Heart left ventricle (tissue), 16 donors: ENCODE measurements around the gene FNDC3B. TPM values are rescaled to one million over a fixed set of nuclear protein-coding genes. Genes with fewer than 3 reads are reported as not detected.

Source experiments
- ATAC-seq, 4 donors: fragments of 200-7000 bp; cut with Tn5 transposase; one replicate each; pipeline ENCODE4 v1.9.1; 2020 to 2022; ENCODE audit warnings: moderate library complexity in 4 of 4, mild to moderate bottlenecking in 3 of 4, moderate number of reproducible peaks in 1 of 4
- DNase-seq, 5 donors: peaks; one replicate each; pipeline ENCODE4 v3.0.0-alpha.2; 2020
- H3K27ac ChIP-seq, 12 donors: fragments of 200-600 bp; sonication (generic) in 4 of 12; one replicate each; pipeline versions ENCODE4 v1.5.0 to v1.8.0; 2016 to 2022; ENCODE audit warnings: mild to moderate bottlenecking in 2 of 12
- H3K27me3 ChIP-seq, 9 donors: fragments of 200-600 bp; sonication (generic) in 2 of 9; one replicate each; pipeline versions ENCODE4 v1.5.1 to v1.8.0; 2016 to 2022; ENCODE audit warnings: mild to moderate bottlenecking in 3 of 9
- H3K36me3 ChIP-seq, 9 donors: fragments of 200-600 bp; sonication (generic) in 2 of 9; one replicate each; pipeline versions ENCODE4 v1.5.0 to v1.8.0; 2018 to 2022; ENCODE audit warnings: mild to moderate bottlenecking in 2 of 9
- H3K4me1 ChIP-seq, 12 donors: fragments of 200-600 bp; sonication (generic) in 4 of 12; one replicate each; pipeline versions ENCODE4 v1.5.0 to v1.8.0; 2016 to 2022; ENCODE audit warnings: mild to moderate bottlenecking in 3 of 12
- H3K4me3 ChIP-seq, 12 donors: fragments of 200-600 bp; sonication (generic) in 4 of 12; one replicate each; pipeline versions ENCODE4 v1.5.0 to v1.8.0; 2017 to 2022; ENCODE audit warnings: mild to moderate bottlenecking in 9 of 12, moderate library complexity in 4 of 12
- H3K9me3 ChIP-seq, 12 donors: fragments of 200-600 bp; sonication (generic) in 4 of 12; one replicate each; pipeline versions ENCODE4 v1.5.0 to v1.8.0; 2016 to 2022; ENCODE audit warnings: mild to moderate bottlenecking in 1 of 12
- CTCF ChIP-seq, 12 donors: fragments of 200-600 bp; sonication (generic) in 4 of 12; IDR thresholded peaks; one replicate each; pipeline versions ENCODE4 v1.5.0 to v1.8.0; 2018 to 2022; ENCODE audit warnings: antibody characterized with exemption in 12 of 12, mild to moderate bottlenecking in 5 of 12
- POLR2A ChIP-seq, 2 donors: fragments of 450-650 bp; IDR thresholded peaks; one replicate each; pipeline ENCODE4 v1.6.1; 2017; ENCODE audit warnings: antibody characterized with exemption in 2 of 2, mild to moderate bottlenecking in 2 of 2, moderate library complexity in 2 of 2
- WGBS, 4 donors: extraction: QIAGEN DNeasy Blood & Tissue Kit in 2 of 4; methylation state at CpG; one replicate each; pipeline versions ENCODE4 v1.1.5 to v1.1.7; 2013 to 2018; 5-methylcytosine and 5-hydroxymethylcytosine counted together
- intact Hi-C, 10 donors: fragments of 100-400 bp; cut with DNase I; formaldehyde crosslinking; loops; one replicate each; pipeline versions ENCODE4 v1.11.1 to v1.14.2; 2022
- polyA plus RNA-seq, 2 donors: library from polyadenylated mRNA; stranded (reverse); fragments of 200-250 nt; gene quantifications; one replicate each; pipeline ENCODE4 v1.2.3, GENCODE V29; 2013
- total RNA-seq, 9 donors: library from RNA; depleted of rRNA in 2 of 9; stranded (reverse); fragments of >200 nt in 2 of 9; fragmentation: NEBNext Ultra II Directional in 3 of 9; extraction: Animal tissue kit (Norgen Biotek cat#: 25700) in 3 of 9; gene quantifications; one replicate each; pipeline versions ENCODE4 v1.1.0 to v1.2.4, GENCODE V29; 2016 to 2023
- donor health status: ischemic (EF 13 %, LVEDD 7.1; RV severe dilation, severe dysfunction).
- donor health status: healthy with polysubstance abuse.
- donor health status: DM: no; HTN: yes; CAD: no.
- donor health status: DM: no; HTN: no; CAD: no.
- donor health status: ischemic (EF 25% LVEDD 6.9; RV normal size, moderate dysfunction).
- donor health status: ischemic (EF 25% LVEDD 5.7; RV mildly dilated, moderate dysfunction).
- donor health status: healthy.
- donor health status: DM: yes; HTN: yes; CAD: no.
- donor health status: ischemic (EF 35%, LVEDD 5.7; RV mildly dilated, moderate dysfunction).
- donor health status: nonischemic (EF 11% LVEDD 7.7; RV severe dilation, severe dysfunction).
- donor health status: DM: yes; HTN: yes; CAD: no.
- donor health status: PGD.
- donor health status: ischemic (EF 29% LVEDD 5.4; RV normal size, mild dysfunction).
- donor health status: nonischemic (EF 23%, LVEDD 6.1; RV moderate dilation, normal function).

FNDC3B gene
- total and polyA plus RNA-seq, 11 donors = 9.4 to 113 (median 68.2) TPM

GRCh38 chr3:172369590-172370259, 330.3 kb downstream of the FNDC3B start:
- peak in 1 of 5 donors; percentile 43 for DNase-seq
- Histone ChIP-seq H3K9me3 (no peaks in the 10 kb centered on the region), H3K4me3 (no peak overlapping the region), H3K27ac (peak overlapping the region in 9 of 12 donors; percentile 5 to 60 (median 33)), H3K36me3 (peaks cover 0 to 94% (median 65%) of the 10 kb centered on the region in 9 donors), H3K27me3 (no peaks in the 10 kb centered on the region), H3K4me1 (peaks cover 0 to 34% (median 4%) of the 10 kb centered on the region in 12 donors)
- intact Hi-C loops = loop anchor here in 3 of 10 donors (10.0 kb wide), 2 partner anchors 105 to 285 kb away; no protein-coding TSS in a partner anchor
- TF ChIP-seq CTCF (IDR thresholded peaks at IDR 0.05) = no peak
- TF ChIP-seq POLR2A (IDR thresholded peaks at IDR 0.05) = no peak
- ATAC-seq = peak; percentile 81 to 86 (median 86)
- WGBS, 4 donors = 47 to 65% (median 57%) methylated on average over 9 of the region's 9 CpGs

- TF ChIP-seq POLR2A (IDR thresholded peaks at IDR 0.05) = no peak
- no peak for TF ChIP-seq CTCF (IDR thresholded peaks at IDR 0.05)
- Histone ChIP-seq H3K4me1 (peaks cover 0 to 34% (median 4%) of the 10 kb centered on the region in 12 donors), H3K4me3 (no peak overlapping the region), H3K9me3 (no peaks in the 10 kb centered on the region), H3K27me3 (no peaks in the 10 kb centered on the region), H3K36me3 (peaks cover 0 to 94% (median 63%) of the 10 kb centered on the region in 9 donors), H3K27ac (peak overlapping the region in 8 of 12 donors; percentile 22 to 60 (median 33))
- ATAC-seq = peak in 3 of 4 donors; percentile 19 to 57 (median 45)
- WGBS, 4 donors = 44 to 66% (median 53%) methylated on average over 3 of the region's 3 CpGs
- intact Hi-C loops = loop anchor here in 1 of 10 donors (10.0 kb wide), 1 partner anchor 104 kb away; no protein-coding TSS in a partner anchor
- no peak for DNase-seq
These were observed 331.0 kb downstream of the FNDC3B start for GRCh38 chr3:172370419-172370818.

DNA sequence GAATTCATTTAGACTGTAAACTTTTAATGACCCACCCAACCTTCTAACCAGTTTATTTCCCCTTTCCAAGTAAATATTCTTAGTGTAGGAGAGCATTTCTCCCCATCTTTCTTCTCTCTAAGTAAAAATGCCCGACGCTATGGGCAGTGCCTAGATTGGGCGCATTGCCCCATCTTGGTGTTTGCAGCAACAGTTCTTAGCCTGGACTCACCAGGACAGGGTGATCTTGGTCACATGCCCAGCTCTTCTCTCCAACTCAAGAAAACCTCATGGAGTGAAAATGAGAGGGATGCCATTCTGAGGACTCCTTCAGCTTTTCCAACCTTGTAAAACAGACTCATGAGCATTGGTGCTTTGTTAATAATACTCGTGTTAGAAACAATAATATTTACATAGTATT, 332.2 kb downstream of the FNDC3B start:
- no peaks in the 10 kb centered on the region for H3K27me3 ChIP-seq
- no peaks in the 10 kb centered on the region for H3K9me3 ChIP-seq
- peaks cover 0 to 94% (median 57%) of the 10 kb centered on the region in 9 donors for H3K36me3 ChIP-seq
- H3K4me1 ChIP-seq = peaks cover 0 to 34% (median 4%) of the 10 kb centered on the region in 12 donors
- intact Hi-C loops = loop anchor here in 1 of 10 donors (10.0 kb wide), 1 partner anchor 103 kb away; no protein-coding TSS in a partner anchor
- TF ChIP-seq CTCF (IDR thresholded peaks at IDR 0.05) (no peak), POLR2A (IDR thresholded peaks at IDR 0.05) (no peak)
- no peak for DNase-seq
- 93 to 98% (median 96%) methylated on average over 4 of the region's 4 CpGs for WGBS, 4 donors
- no peak overlapping the region for H3K27ac ChIP-seq
- no peak overlapping the region for H3K4me3 ChIP-seq
- no peak for ATAC-seq

DNA sequence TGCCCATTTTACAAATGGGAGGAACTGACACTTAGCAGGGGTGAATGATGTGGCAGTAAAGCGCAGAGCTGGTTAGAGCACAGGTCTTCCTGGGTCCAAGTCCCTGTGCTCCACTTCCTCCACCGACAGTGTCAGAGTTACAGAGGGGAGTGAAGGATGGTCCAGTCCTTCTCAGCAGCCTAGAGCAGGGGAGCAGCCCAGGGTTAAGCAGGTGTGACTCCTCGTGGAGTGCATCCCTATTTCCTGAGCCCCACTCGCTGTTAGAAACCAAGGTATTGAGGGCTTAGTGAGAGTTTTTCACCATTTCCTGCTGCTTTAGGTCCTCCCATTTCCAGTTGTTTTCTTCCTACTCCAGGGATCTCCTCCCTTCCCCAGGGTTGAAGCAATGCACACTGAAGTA, 333.5 kb downstream of the FNDC3B start:
- intact Hi-C loops = loop anchor here in 1 of 10 donors (10.0 kb wide), 1 partner anchor 102 kb away; no protein-coding TSS in a partner anchor

More for the DNA sequence above, 333.5 kb downstream of the FNDC3B start:
- H3K9me3 ChIP-seq = no peaks in the 10 kb centered on the region
- no peak for TF ChIP-seq CTCF (IDR thresholded peaks at IDR 0.05)
- TF ChIP-seq POLR2A (IDR thresholded peaks at IDR 0.05) = no peak
- H3K36me3 ChIP-seq = peaks cover 0 to 96% (median 57%) of the 10 kb centered on the region in 9 donors
- DNase-seq = no peak
- H3K4me1 ChIP-seq = peaks cover 0 to 28% (median 2%) of the 10 kb centered on the region in 12 donors
- no peak overlapping the region for H3K27ac ChIP-seq
- H3K27me3 ChIP-seq = no peaks in the 10 kb centered on the region
- WGBS, 4 donors = 79 to 93% (median 90%) methylated on average over 4 of the region's 4 CpGs
- H3K4me3 ChIP-seq = no peak overlapping the region
- no peak for ATAC-seq
